Mesodermal cell (in vitro differentiated cells): ENCODE measurements around the gene VSX1.

Source experiments
- H3K27ac ChIP-seq: 2 replicates; pipeline ENCODE4 v1.7.0; 2013; ENCODE audit warnings: mild to moderate bottlenecking, low read depth, low read length, moderate library complexity; ENCODE audit not compliant: severe bottlenecking
- H3K36me3 ChIP-seq: 2 replicates; pipeline ENCODE4 v1.7.1; 2013; ENCODE audit warnings: mild to moderate bottlenecking, low read length, moderate library complexity; ENCODE audit not compliant: control insufficient read depth, insufficient read depth
- H3K4me1 ChIP-seq: one replicate; pipeline ENCODE4 v1.7.1; 2013; ENCODE audit warnings: mild to moderate bottlenecking, low read length; ENCODE audit not compliant: insufficient read depth, control insufficient read depth, poor library complexity, severe bottlenecking
- H3K4me3 ChIP-seq: 2 replicates; pipeline ENCODE4 v1.7.0; 2013; ENCODE audit warnings: low read length, control low read depth, mild to moderate bottlenecking; ENCODE audit not compliant: insufficient read depth, poor library complexity, severe bottlenecking; ENCODE audit errors: extremely low read depth
- H3K9me3 ChIP-seq: 2 replicates; pipeline ENCODE4 v1.7.1; 2013; ENCODE audit warnings: mild to moderate bottlenecking, low read length, moderate library complexity; ENCODE audit not compliant: control insufficient read depth
- WGBS, 2 experiments: methylation state at CpG; one replicate each; pipeline ENCODE4 v1.1.5; 2013; ENCODE audit warnings: missing lambda C conversion rate in 2 of 2; ENCODE audit not compliant: insufficient coverage in 2 of 2; 5-methylcytosine and 5-hydroxymethylcytosine counted together

The VSX1 gene

DNA sequence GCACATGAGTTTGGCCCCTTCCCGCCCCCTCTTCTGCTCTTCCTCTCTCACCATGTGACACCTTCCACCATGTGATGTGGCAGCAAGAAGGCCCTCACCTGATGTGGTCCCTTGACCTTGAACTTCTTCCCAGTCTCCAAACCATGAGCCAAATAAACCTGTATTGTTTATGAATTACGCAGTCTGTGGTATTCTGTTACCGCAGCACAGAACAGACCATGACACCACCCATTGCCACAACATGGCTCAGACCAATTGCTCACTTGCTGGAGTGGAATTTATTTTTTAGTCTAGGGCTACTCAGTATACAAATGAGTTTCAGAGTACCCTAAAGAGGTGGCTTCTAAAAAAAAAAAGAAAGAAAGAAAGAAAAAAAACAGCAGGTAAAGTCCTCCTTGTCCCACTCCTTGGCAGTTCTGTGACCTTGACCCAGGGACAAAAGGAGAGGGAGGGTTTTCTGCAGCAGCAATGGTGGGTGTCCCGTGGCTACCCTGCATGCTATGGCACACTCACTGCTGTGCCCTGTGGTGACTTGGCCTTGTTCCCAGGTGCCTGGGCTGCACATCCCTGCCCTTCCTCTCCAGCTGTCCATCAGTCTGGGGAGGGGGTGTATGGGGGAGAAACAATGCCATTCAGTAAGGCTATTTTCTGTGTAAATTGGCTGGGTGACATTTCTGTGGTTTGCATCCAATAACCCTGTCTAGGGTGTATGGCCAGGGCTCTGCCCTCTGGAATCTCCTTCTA, 5.4 kb upstream of the VSX1 start:
- H3K9me3 ChIP-seq = no peaks in the 10 kb centered on the region
- H3K4me1 ChIP-seq = no peaks in the 10 kb centered on the region
- WGBS, 2 experiments = 88 to 90% methylated on average over 2 of the region's 4 CpGs
- no peak overlapping the region for H3K4me3 ChIP-seq
- no peaks in the 10 kb centered on the region for H3K36me3 ChIP-seq
- H3K27ac ChIP-seq = no peak overlapping the region

DNA sequence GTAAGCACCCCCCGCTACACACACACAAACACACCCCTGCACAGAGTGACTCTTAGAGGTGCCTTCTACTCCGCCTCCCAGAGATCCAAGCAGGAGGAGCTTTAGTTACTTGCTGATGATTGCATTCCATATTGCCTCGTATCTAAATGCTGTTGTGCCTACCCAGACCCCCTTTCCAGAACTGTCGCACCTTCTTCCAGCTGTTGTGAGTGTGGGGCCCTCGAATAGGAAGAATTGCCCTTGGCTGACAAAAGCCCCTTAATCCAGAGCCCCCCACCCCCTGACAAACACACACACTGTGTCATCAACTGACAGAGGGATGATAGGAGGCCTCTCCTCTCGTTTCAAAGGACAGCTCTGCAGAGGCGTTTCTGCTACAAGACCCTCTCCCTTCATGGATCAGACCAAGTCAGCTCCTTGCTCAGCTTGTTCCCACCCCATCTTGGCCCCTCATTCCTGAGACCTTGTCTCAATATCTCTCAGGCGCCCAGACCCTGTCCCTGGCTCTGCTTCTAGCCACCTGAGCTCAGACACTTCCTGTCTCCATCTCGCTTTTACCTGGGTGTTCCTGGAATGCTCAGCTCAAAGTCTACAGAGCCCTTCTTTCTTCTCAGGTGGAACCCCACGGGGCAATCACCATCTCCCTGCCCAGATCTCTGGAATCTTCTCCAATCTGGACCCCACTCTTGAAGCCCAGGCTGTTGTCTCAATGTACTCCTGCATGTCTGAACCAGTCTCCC, 4.0 kb upstream of the VSX1 start:
- Histone ChIP-seq H3K4me3 (no peak overlapping the region), H3K9me3 (no peaks in the 10 kb centered on the region)
- WGBS, 2 experiments = 76 to 79% methylated on average over 7 to 9 of the region's 10 CpGs

DNA sequence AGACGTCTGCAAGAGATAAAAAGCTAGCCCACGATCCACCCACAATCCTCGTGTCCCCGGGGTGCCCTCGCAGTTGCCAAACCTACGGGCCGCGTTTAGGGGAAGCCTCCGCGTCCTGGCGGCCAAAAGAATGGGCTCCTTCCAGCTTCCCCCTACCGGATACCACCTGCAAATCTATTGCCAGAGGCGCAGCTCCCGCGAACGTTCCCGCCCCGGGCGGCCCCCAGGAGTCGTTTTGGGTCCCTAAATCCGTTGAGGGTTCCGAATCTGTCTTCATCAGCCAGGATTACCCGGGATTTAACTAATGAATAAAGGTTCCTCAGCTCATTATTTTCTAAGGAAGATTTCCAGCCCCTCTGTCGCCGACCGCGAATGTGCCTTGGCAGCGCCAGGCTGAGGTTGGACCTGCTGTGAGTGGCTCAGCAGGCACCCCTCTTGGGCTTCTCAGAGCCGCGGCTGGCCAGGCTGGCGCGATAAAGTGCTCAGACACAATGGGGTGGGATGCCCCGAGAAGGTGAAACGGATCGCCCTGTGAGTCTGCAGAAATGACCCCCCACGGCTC, 2.8 kb upstream of the VSX1 start:
- no peak overlapping the region for H3K27ac ChIP-seq
- WGBS, 2 experiments = 3 to 4% methylated on average over 30 to 36 of the region's 36 CpGs
- H3K9me3 ChIP-seq = no peaks in the 10 kb centered on the region
- peaks cover 5% of the 10 kb centered on the region for H3K4me1 ChIP-seq
- no peak overlapping the region for H3K4me3 ChIP-seq
- H3K36me3 ChIP-seq = no peaks in the 10 kb centered on the region

More for the DNA sequence above, 4.0 kb upstream of the VSX1 start:
- Histone ChIP-seq H3K27ac (no peak overlapping the region), H3K4me1 (peaks cover 5% of the 10 kb centered on the region), H3K36me3 (no peaks in the 10 kb centered on the region)

DNA sequence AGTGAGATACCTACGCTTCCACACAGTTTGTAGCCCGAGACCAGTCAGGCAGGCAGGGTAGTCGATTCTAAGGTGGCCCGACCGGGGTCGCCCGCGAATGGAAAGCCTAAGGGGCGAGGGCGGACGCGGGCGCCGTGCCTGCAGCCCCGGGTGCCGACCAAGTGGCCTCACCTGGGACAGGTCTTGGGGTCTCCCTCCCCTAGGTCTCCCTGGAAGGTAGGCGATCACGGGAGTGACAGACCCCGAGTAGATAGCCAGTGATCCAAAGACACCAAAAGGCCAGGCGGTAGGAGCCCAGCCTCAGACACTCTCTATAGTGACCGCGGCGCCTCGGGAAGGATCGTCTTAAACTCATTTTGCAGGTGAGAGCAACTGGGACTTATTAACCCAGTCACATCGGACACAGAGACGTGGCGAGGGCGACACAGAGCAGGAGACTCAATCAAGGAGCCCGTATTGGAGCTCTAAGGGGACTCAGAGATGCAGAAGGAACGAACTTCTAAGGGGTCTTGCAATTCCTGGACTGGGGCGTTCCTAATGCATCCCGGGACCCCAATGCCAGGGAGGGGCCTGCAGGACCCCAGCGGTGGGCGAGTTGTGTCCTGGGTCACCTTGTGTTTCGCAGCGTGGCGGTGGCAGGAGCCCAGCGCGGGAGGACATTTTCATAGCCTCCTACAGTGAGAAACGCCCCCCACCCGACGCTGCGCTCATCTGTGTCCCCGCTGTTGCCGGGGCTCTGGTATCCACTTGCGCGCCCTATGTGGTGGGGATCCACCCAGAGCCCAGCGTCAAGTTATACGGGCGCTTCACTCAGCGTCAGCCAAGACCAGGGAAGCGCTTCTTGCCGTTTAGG, 2.1 kb upstream of the VSX1 start:
- no peak overlapping the region for H3K27ac ChIP-seq
- peaks cover 5% of the 10 kb centered on the region for H3K4me1 ChIP-seq
- no peaks in the 10 kb centered on the region for H3K36me3 ChIP-seq
- H3K9me3 ChIP-seq = no peaks in the 10 kb centered on the region
- 6 to 7% methylated on average over 51 to 54 of the region's 54 CpGs for WGBS, 2 experiments
- no peak overlapping the region for H3K4me3 ChIP-seq

DNA sequence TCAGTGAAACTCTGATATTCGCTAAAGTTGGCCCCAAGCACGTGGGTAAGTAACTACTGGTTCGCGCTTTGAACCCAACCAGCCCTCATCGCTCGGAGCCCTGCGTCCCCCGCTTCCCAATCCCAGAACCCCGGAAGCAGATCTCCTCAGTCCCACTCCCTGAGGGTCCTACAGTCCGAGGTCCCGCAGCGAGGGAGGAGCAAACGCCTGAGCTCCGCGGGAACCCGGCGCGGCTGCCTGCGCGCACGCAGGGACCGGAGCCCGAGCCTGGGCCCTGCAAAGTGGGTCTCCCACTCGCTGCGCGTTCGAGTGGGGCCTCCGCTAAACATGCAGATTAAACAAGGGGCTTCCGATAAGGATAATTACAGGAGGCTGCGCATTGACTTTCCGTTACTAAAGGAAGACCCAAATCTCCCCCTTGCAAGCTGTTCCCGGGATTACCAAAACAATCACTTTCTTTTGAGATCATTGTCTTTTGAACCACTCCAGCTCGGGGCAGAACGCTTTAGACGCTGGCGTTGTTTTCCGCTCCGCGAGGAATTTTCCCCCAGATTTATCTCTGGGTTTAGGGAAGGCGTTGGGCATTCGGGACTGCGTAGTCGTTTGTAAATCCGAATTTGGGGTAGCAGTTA, 1.3 kb upstream of the VSX1 start:
- H3K9me3 ChIP-seq = no peaks in the 10 kb centered on the region
- no peak overlapping the region for H3K4me3 ChIP-seq
- WGBS, 2 experiments = 3 to 4% methylated on average over 37 to 44 of the region's 44 CpGs

DNA sequence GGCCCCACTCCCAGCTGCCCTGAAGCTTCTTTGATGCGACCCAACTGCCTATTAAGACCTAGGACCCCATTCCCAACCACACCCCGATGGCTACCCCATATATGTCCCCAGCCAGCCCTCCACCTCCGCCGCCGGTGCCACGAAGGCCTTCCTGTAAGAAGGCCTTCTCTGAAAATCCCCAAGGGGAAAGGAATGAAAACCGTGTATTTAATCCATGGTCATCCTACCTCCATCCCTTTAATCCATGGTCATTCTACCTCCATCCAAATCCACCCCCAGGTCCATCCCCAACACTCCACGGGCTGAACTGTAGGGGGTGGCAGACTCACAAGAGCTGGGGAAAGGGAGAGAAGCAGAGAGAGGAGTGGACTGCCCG, 545 bp upstream of the VSX1 start:
- Histone ChIP-seq H3K27ac (no peak overlapping the region), H3K9me3 (no peaks in the 10 kb centered on the region), H3K36me3 (no peaks in the 10 kb centered on the region), H3K4me3 (no peak overlapping the region), H3K4me1 (peaks cover 6% of the 10 kb centered on the region)
- 19 to 33% methylated on average over 3 to 5 of the region's 9 CpGs for WGBS, 2 experiments

More for the DNA sequence above, 1.3 kb upstream of the VSX1 start:
- Histone ChIP-seq H3K27ac (no peak overlapping the region), H3K4me1 (peaks cover 5% of the 10 kb centered on the region), H3K36me3 (no peaks in the 10 kb centered on the region)

DNA sequence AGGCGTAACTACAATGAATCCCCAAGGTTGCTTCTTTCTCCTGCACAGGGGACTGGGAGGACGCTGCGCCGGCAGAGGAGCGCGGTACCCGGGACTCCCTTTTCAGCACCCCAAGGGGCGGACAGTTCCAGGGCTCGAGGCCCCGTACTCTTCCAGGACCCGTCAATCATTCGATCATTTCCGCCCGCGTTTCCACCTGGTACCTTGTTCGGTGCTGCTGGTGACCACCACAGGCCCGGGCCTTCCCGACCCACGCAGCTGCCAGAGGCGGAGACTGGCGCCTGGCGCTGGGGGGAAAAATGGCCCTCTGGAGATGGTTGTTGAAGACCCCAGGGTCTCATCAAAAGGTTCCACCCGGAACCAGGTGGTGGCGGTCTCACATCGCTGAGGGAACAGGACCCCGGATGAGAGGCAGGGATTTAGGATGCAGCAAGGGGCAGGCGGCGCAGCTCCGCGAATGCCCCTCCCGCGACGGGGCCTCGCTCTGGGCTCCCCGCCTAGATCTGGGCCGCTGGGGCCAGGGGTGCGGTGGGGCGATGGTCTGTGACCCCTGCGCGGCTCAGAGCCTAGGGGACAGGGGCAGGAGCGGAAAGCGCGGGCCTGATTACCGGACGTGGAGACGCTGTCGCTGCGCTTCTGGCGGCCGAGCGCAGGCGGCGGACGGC, 744 bp downstream of the VSX1 start:
- 3 to 4% methylated on average over 45 to 54 of the region's 54 CpGs for WGBS, 2 experiments
- no peaks in the 10 kb centered on the region for H3K9me3 ChIP-seq

DNA sequence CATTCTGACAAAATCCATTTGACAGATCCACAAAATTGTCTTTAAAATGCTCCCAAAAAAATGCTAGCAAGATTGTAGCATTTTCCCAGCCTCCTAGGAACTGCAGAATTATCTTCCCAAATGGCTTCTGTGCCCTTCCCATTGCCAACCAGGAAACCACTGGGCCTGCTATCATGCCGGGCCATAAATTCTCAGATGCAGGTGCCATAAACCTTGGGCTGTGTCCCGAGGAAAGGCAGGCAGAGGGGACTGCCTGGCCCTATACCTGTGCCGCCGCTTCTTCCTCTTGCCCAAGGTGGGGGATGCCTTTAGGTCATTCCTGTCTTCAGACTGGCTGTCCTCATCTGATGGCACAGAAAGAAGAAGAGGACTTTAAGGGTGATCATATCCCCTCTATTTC, 2.8 kb downstream of the VSX1 start:
- no peaks in the 10 kb centered on the region for H3K36me3 ChIP-seq
- H3K4me1 ChIP-seq = peaks cover 10% of the 10 kb centered on the region
- H3K9me3 ChIP-seq = no peaks in the 10 kb centered on the region
- no peak overlapping the region for H3K4me3 ChIP-seq
- H3K27ac ChIP-seq = no peak overlapping the region
- 76 to 84% methylated on average over 4 of the region's 4 CpGs for WGBS, 2 experiments

More for the DNA sequence above, 744 bp downstream of the VSX1 start:
- Histone ChIP-seq H3K27ac (no peak overlapping the region), H3K4me3 (peak overlapping the region; percentile 1), H3K36me3 (no peaks in the 10 kb centered on the region), H3K4me1 (peaks cover 10% of the 10 kb centered on the region)

DNA sequence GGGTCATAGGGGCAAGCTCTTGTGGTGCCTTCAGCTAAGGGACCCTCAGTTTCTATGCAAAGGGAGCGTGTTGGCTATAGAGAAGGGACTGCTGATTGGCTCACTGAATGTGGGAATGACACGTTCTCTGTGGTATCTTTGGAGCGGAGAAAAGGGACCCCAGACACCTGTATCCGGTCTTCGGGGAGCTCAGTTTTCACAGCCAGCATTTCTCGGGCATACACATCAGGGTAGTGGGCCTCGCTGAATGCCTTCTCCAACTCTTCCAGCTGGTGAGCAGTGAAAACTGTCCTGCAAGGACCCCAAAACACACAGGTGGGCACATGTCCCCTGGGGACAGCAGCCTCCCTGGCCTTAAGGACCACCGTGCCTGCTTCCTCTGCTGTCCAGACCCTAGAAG, 3.3 kb downstream of the VSX1 start:
- H3K4me3 ChIP-seq = no peak overlapping the region
- H3K4me1 ChIP-seq = peaks cover 10% of the 10 kb centered on the region
- no peaks in the 10 kb centered on the region for H3K9me3 ChIP-seq
- H3K36me3 ChIP-seq = no peaks in the 10 kb centered on the region
- no peak overlapping the region for H3K27ac ChIP-seq
- 66 to 80% methylated on average over 8 of the region's 8 CpGs for WGBS, 2 experiments
